Fibroblast of lung (primary cell): ENCODE data around the gene ETHE1. TPM values are rescaled to one million over a fixed set of nuclear protein-coding genes. Genes with fewer than 3 reads are reported as not detected.

ENCODE experiments used
- DNase-seq, 2 donors: peaks; one replicate each; pipeline versions ENCODE4 v3.0.0 to v3.0.0-alpha.2; 2010; ENCODE audit warnings: low read depth in 2 of 2
- H2AFZ ChIP-seq: 2 replicates; pipeline ENCODE4 v1.5.1; 2012; ENCODE audit warnings: low read length, control low read depth, inconsistent platforms
- H3K27ac ChIP-seq: 2 replicates; pipeline ENCODE4 v1.5.1; 2011; ENCODE audit warnings: low read length, control low read depth; ENCODE audit not compliant: insufficient read depth
- H3K27me3 ChIP-seq: 2 replicates; pipeline ENCODE4 v1.5.1; 2011; ENCODE audit warnings: mild to moderate bottlenecking, low read length; ENCODE audit not compliant: control insufficient read depth, insufficient read depth
- H3K36me3 ChIP-seq: 2 replicates; pipeline ENCODE4 v1.5.1; 2011; ENCODE audit warnings: low read length; ENCODE audit not compliant: control insufficient read depth, insufficient read depth
- H3K4me1 ChIP-seq: 2 replicates; pipeline ENCODE4 v1.5.1; 2011; ENCODE audit warnings: low read length; ENCODE audit not compliant: control insufficient read depth, insufficient read depth; ENCODE audit errors: extremely low read depth
- H3K4me2 ChIP-seq: 2 replicates; pipeline ENCODE4 v1.5.1; 2011; ENCODE audit warnings: low read length, control low read depth; ENCODE audit not compliant: insufficient read depth; ENCODE audit errors: extremely low read depth
- H3K4me3 ChIP-seq, 4 experiments: fragments of 200-600 bp in 1 of 4; sonication (generic) in 1 of 4; replicated peaks in 1 of 4; 2 replicates each; pipeline ENCODE4 v1.5.1; 2011 to 2016; ENCODE audit warnings: low read length in 4 of 4, low read depth in 3 of 4, mild to moderate bottlenecking in 3 of 4, control low read depth in 2 of 4, inconsistent platforms in 1 of 4, mixed read lengths in 1 of 4; ENCODE audit not compliant: insufficient read depth in 1 of 4; ENCODE audit errors: control extremely low read depth in 1 of 4
- H3K79me2 ChIP-seq: 2 replicates; pipeline ENCODE4 v1.5.1; 2012; ENCODE audit warnings: mild to moderate bottlenecking, low read length, inconsistent platforms; ENCODE audit not compliant: control insufficient read depth, insufficient read depth
- H3K9ac ChIP-seq: 2 replicates; pipeline ENCODE4 v1.5.1; 2011; ENCODE audit warnings: mild to moderate bottlenecking, low read length, control low read depth; ENCODE audit not compliant: insufficient read depth
- H3K9me3 ChIP-seq: 2 replicates; pipeline ENCODE4 v1.5.1; 2012; ENCODE audit warnings: low read depth, low read length; ENCODE audit not compliant: control insufficient read depth, insufficient read depth
- H4K20me1 ChIP-seq: 2 replicates; pipeline ENCODE4 v1.5.1; 2011; ENCODE audit warnings: low read length; ENCODE audit not compliant: control insufficient read depth, insufficient read depth; ENCODE audit errors: extremely low read depth
- EZH2 ChIP-seq: IDR thresholded peaks from 2 replicates; pipeline ENCODE4 v1.5.1; 2012; ENCODE audit warnings: low read length, control low read depth, mild to moderate bottlenecking; ENCODE audit errors: missing control alignments
- polyA plus RNA-seq, 2 donors: library from polyadenylated mRNA; depleted of rRNA in 1 of 2; stranded (reverse) in 1 of 2; unstranded in 1 of 2; fragments of >200 nt; gene quantifications; 2 replicates each; pipeline ENCODE4 v1.2.1, GENCODE V29; 2011 to 2012; ENCODE audit warnings: missing spikeins in 1 of 2
- total RNA-seq: library from RNA; depleted of rRNA; stranded (reverse); fragments of >200 nt; gene quantifications from 2 replicates; pipeline ENCODE4 v1.2.1, GENCODE V29; 2014
- TF ChIP-seq, protein P1 (sequence below), 2 donors: IDR thresholded peaks in 1 of 2; conservative IDR thresholded peaks in 1 of 2; 1 replicate in 1 of 2; 2 replicates in 1 of 2; pipeline ENCODE4 v1.5.1; 2011 to 2012; ENCODE audit warnings: low read length in 2 of 2, control low read depth in 1 of 2, inconsistent platforms in 1 of 2, low read depth in 1 of 2, mild to moderate bottlenecking in 1 of 2

ETHE1 gene
- total and polyA plus RNA-seq, 2 donors (not counting 1 experiment from before 2014, with no cell fraction given): 65.2 to 112 TPM

DNA sequence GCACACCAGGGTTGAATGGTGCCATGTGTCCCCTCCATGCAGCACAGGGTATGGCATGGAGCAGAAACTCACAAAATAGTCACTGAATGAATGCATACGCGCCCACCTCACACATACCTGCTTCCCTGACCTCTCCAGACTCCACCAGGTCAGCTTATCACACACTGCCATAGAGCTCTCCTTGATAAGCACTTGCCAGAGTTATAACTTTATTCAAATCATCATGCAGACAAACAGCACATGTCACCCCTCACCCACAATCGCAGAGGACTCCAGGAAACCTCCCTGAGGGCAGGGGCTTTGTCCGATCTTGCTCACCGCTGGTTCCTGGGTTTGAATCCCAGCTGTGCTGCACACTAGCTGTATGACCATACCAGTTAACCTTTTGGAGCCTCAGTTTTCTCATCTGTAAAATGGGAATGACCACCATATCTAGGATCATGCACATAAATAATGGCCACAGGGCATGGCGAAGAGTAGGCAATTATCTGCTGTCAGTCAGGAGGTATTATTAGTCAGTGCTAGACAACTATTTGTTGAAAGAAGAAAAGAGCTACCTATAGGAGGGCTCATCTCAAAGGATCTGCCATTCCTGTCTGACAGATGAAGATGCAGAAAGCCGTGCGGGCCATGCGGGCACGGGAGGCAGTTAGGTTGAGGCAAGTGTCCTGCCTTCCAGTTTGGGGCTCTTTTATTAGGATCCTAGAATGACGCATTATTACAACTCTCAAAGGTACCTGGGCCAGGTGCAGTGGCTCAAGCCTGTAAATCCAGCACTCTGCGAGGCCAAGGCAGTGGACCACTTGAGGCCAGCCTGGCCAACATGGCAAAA lies 34.4 kb upstream of the ETHE1 start:
- Histone ChIP-seq H3K4me2 (no peak overlapping the region), H2AFZ (no peak overlapping the region), H3K4me3 (no peak overlapping the region), H3K27me3 (no peaks in the 10 kb centered on the region), H3K36me3 (peaks cover 6% of the 10 kb centered on the region), H3K27ac (peak overlapping the region; percentile 26), H3K9ac (no peak overlapping the region), H4K20me1 (no peaks in the 10 kb centered on the region), H3K79me2 (no peaks in the 10 kb centered on the region), H3K9me3 (no peaks in the 10 kb centered on the region), H3K4me1 (peaks cover 12% of the 10 kb centered on the region)
- no peak for TF ChIP-seq EZH2
- TF ChIP-seq, protein P1, sequence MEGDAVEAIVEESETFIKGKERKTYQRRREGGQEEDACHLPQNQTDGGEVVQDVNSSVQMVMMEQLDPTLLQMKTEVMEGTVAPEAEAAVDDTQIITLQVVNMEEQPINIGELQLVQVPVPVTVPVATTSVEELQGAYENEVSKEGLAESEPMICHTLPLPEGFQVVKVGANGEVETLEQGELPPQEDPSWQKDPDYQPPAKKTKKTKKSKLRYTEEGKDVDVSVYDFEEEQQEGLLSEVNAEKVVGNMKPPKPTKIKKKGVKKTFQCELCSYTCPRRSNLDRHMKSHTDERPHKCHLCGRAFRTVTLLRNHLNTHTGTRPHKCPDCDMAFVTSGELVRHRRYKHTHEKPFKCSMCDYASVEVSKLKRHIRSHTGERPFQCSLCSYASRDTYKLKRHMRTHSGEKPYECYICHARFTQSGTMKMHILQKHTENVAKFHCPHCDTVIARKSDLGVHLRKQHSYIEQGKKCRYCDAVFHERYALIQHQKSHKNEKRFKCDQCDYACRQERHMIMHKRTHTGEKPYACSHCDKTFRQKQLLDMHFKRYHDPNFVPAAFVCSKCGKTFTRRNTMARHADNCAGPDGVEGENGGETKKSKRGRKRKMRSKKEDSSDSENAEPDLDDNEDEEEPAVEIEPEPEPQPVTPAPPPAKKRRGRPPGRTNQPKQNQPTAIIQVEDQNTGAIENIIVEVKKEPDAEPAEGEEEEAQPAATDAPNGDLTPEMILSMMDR (conservative IDR thresholded peaks at IDR 0.05 in 1 of 2, IDR thresholded peaks at IDR 0.05 in 1 of 2; ENCODE audit: low read depth in 1 of 2, low read length in 2 of 2): no peak
- DNase-seq: no peak

DNA sequence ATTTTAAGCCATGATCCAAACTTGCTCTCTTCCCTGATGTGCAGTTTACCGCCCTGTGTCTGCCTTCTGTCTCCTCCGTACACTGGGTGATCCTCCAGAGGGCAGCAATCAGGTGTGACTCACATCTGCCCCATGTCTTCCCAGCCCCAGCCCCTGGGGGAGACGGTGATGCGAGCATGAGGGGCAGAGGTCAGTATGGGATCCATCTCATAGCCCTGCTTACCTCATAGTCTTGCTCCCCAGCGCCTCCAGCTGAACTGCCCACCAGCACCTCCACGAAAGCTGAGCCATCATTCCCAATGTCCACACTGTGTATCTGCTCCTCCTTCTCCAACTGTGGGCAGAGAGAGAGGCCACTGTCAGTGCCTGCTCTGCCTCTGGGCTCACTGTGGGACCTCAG lies 33.7 kb upstream of the ETHE1 start:
- H3K9ac ChIP-seq: no peak overlapping the region

DNA sequence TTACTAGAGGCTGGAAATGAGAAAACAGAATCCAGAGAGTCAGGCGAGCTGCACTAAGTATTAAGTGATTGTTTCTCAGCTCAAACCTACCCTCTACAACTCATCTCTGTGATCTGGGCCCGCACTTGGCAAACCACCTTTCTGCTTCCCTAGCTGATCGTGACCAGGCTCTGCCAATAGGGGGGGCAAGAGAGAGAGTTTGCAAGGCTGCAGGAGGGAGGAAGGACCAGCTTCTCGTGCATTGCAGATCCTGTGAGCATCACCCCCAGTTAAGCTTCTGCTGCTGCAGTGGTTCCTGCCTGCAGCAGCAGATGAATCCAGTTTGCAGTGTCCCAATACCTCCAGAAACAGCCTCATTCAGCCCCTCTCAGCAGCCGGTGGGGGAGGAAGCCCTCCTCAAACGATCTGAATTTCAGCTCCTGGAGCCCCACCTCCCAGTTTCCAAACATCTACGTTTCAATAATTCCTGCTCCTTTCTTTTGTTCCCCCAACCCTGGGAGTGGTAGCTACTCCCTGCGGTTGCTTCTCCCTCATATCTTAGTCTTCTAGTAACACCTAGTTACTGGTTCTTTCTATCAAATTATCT lies 28.3 kb upstream of the ETHE1 start:
- no peak for TF ChIP-seq EZH2
- TF ChIP-seq, protein P1 (conservative IDR thresholded peaks at IDR 0.05 in 1 of 2, IDR thresholded peaks at IDR 0.05 in 1 of 2; ENCODE audit: low read depth in 1 of 2, low read length in 2 of 2): peak; percentile 80 to 96
- Histone ChIP-seq H3K27me3 (no peaks in the 10 kb centered on the region), H3K36me3 (peaks cover 15% of the 10 kb centered on the region), H2AFZ (no peak overlapping the region), H3K9me3 (no peaks in the 10 kb centered on the region), H3K9ac (no peak overlapping the region), H4K20me1 (no peaks in the 10 kb centered on the region), H3K4me2 (no peak overlapping the region), H3K4me1 (peaks cover 8% of the 10 kb centered on the region), H3K79me2 (no peaks in the 10 kb centered on the region), H3K27ac (no peak overlapping the region), H3K4me3 (no peak overlapping the region)
- peak; percentile 48 to 71 for DNase-seq

More for the DNA sequence above, 33.7 kb upstream of the ETHE1 start:
- Histone ChIP-seq H4K20me1 (no peaks in the 10 kb centered on the region), H2AFZ (no peak overlapping the region), H3K4me1 (peaks cover 12% of the 10 kb centered on the region), H3K4me3 (no peak overlapping the region), H3K4me2 (no peak overlapping the region), H3K27ac (peak overlapping the region; percentile 26), H3K27me3 (no peaks in the 10 kb centered on the region), H3K79me2 (no peaks in the 10 kb centered on the region), H3K36me3 (peaks cover 6% of the 10 kb centered on the region), H3K9me3 (no peaks in the 10 kb centered on the region)
- TF ChIP-seq EZH2: no peak
- TF ChIP-seq, protein P1 (conservative IDR thresholded peaks at IDR 0.05 in 1 of 2, IDR thresholded peaks at IDR 0.05 in 1 of 2; ENCODE audit: low read depth in 1 of 2, low read length in 2 of 2): no peak
- DNase-seq: no peak
